Right lobe of liver (tissue), 6 donors: ENCODE data around the gene MAP3K5. TPM values are rescaled to one million over a fixed set of nuclear protein-coding genes. Genes with fewer than 3 reads are reported as not detected.

Experiments used
- ATAC-seq, 4 donors: fragments of 200-7000 bp; cut with Tn5 transposase; one replicate each; pipeline ENCODE4 v1.9.1; 2020; ENCODE audit warnings: mild to moderate bottlenecking in 4 of 4, moderate library complexity in 4 of 4
- DNase-seq, 3 donors: peaks; one replicate each; pipeline ENCODE4 v3.0.0-alpha.2; 2020
- H3K27ac ChIP-seq, 3 donors: fragments of 200-600 bp; one replicate each; pipeline ENCODE4 v1.8.0; 2022
- H3K27me3 ChIP-seq, 2 donors: fragments of 200-600 bp; one replicate each; pipeline ENCODE4 v1.8.0; 2022
- H3K36me3 ChIP-seq, 4 donors: fragments of 200-600 bp; sonication (generic) in 1 of 4; one replicate each; pipeline versions ENCODE4 v1.5.1 to v1.8.0; 2017 to 2022; ENCODE audit warnings: control low read depth in 1 of 4
- H3K4me1 ChIP-seq, 4 donors: fragments of 200-600 bp; sonication (generic) in 1 of 4; one replicate each; pipeline versions ENCODE4 v1.5.1 to v1.8.0; 2017 to 2022; ENCODE audit warnings: control low read depth in 1 of 4
- H3K4me3 ChIP-seq, 3 donors: fragments of 200-600 bp; one replicate each; pipeline ENCODE4 v1.8.0; 2022
- H3K9me3 ChIP-seq, 4 donors: fragments of 200-600 bp; sonication (generic) in 1 of 4; one replicate each; pipeline versions ENCODE4 v1.5.1 to v1.8.0; 2017 to 2022; ENCODE audit warnings: control low read depth in 1 of 4
- CTCF ChIP-seq, 4 donors: fragments of 200-600 bp in 3 of 4; fragments of 450-650 bp in 1 of 4; IDR thresholded peaks; one replicate each; pipeline versions ENCODE4 v1.5.1 to v1.8.0; 2016 to 2022; ENCODE audit warnings: antibody characterized with exemption in 4 of 4, mild to moderate bottlenecking in 2 of 4
- POLR2A ChIP-seq: fragments of 450-650 bp; IDR thresholded peaks from one replicate; pipeline ENCODE4 v1.6.1; 2017; ENCODE audit warnings: antibody characterized with exemption, mild to moderate bottlenecking
- WGBS: methylation state at CpG from one replicate; pipeline ENCODE4 v1.1.6; 2018; ENCODE audit warnings: low coverage, low lambda C conversion rate; ENCODE audit not compliant: insufficient coverage; ENCODE audit errors: missing lambda C conversion rate; 5-methylcytosine and 5-hydroxymethylcytosine counted together
- intact Hi-C, 2 donors: fragments of 100-400 bp; cut with DNase I; formaldehyde crosslinking; loops; one replicate each; pipeline versions ENCODE4 v1.11.2 to v1.14.1; 2022
- total RNA-seq, 6 experiments: library from RNA; depleted of rRNA in 2 of 6; stranded (reverse); fragments of >200 nt in 2 of 6; fragmentation: NEBNext Ultra II Directional in 3 of 6; extraction: Animal tissue kit (Norgen Biotek cat#: 25700) in 3 of 6; gene quantifications; one replicate each; pipeline versions ENCODE4 v1.1.0 to v1.2.4, GENCODE V29; 2016 to 2023
- donor health status: DM: no; HTN: yes; CAD: no.
- donor health status: DM: no; HTN: no; CAD: no.
- donor health status: DM: no; HTN: no; CAD: no.
- donor health status: DM: no; HTN: yes; CAD: no.
- donor health status: DM: no; HTN: yes; CAD: no.

Gene MAP3K5
- total RNA-seq, 6 experiments from 2014 or later = 5.0 to 10.4 (median 6.9) TPM

- Histone ChIP-seq H3K36me3 (no peaks in the 10 kb centered on the region), H3K4me1 (peaks cover 0 to 28% (median 6%) of the 10 kb centered on the region in 4 donors), H3K27ac (peak overlapping the region in 1 of 3 donors; percentile 13), H3K9me3 (no peaks in the 10 kb centered on the region), H3K27me3 (no peaks in the 10 kb centered on the region), H3K4me3 (no peak overlapping the region)
- 60% methylated on average over 8 of the region's 8 CpGs for WGBS
- DNase-seq = no peak
- TF ChIP-seq CTCF (IDR thresholded peaks at IDR 0.05) (no peak), POLR2A (no peak)
- intact Hi-C loops = no loop called here
- ATAC-seq = no peak
These were observed 8.0 kb downstream of the MAP3K5 start for GRCh38 chr6:136784271-136784664.

- TF ChIP-seq POLR2A = no peak
- no peak for TF ChIP-seq CTCF (IDR thresholded peaks at IDR 0.05)
- intact Hi-C loops = no loop called here
- no peaks in the 10 kb centered on the region for H3K36me3 ChIP-seq
- H3K4me1 ChIP-seq = peaks cover 0 to 28% (median 3%) of the 10 kb centered on the region in 4 donors
- ATAC-seq (peak; percentile 47 to 63 (median 58)), DNase-seq (no peak)
- no peak overlapping the region for H3K4me3 ChIP-seq
- WGBS = 61% methylated on average over 8 of the region's 9 CpGs
- H3K9me3 ChIP-seq = no peaks in the 10 kb centered on the region
- peak overlapping the region in 1 of 3 donors; percentile 13 for H3K27ac ChIP-seq
- H3K27me3 ChIP-seq = no peaks in the 10 kb centered on the region
These were observed 8.6 kb downstream of the MAP3K5 start for GRCh38 chr6:136783495-136784270.

- ATAC-seq (no peak), DNase-seq (no peak)
- WGBS = 100% methylated on average over 6 of the region's 6 CpGs
- H3K4me1 ChIP-seq = peaks cover 0 to 22% (median under 1%) of the 10 kb centered on the region in 4 donors
- H3K27me3 ChIP-seq = no peaks in the 10 kb centered on the region
- no peaks in the 10 kb centered on the region for H3K9me3 ChIP-seq
- intact Hi-C loops = no loop called here
- no peaks in the 10 kb centered on the region for H3K36me3 ChIP-seq
- no peak for TF ChIP-seq POLR2A
- TF ChIP-seq CTCF (IDR thresholded peaks at IDR 0.05) = no peak
- H3K27ac ChIP-seq = no peak overlapping the region
- no peak overlapping the region for H3K4me3 ChIP-seq
These were observed 9.3 kb downstream of the MAP3K5 start for GRCh38 chr6:136783021-136783420.

GRCh38 chr6:136782021-136782770, 10.1 kb downstream of the MAP3K5 start:
- no peak for TF ChIP-seq CTCF (IDR thresholded peaks at IDR 0.05)
- TF ChIP-seq POLR2A = no peak
- H3K27ac ChIP-seq = no peak overlapping the region
- no peaks in the 10 kb centered on the region for H3K27me3 ChIP-seq
- H3K36me3 ChIP-seq = no peaks in the 10 kb centered on the region
- 67% methylated on average over 1 of the region's 1 CpG for WGBS
- intact Hi-C loops = no loop called here
- DNase-seq = no peak
- ATAC-seq = peak in 1 of 4 donors; percentile 9
- H3K9me3 ChIP-seq = no peaks in the 10 kb centered on the region
- no peak overlapping the region for H3K4me3 ChIP-seq
- peaks cover 0 to 14% (median 0%) of the 10 kb centered on the region in 4 donors for H3K4me1 ChIP-seq
